GM18502 (cell line): Measurements from ENCODE around the gene CYB561.

Source experiments
- ATAC-seq: cut with Tn5 transposase; IDR thresholded peaks from one replicate; pipeline ENCODE4 v1.9.1; 2021; ENCODE audit warnings: mild to moderate bottlenecking; ENCODE audit not compliant: unreplicated experiment, poor library complexity

Gene CYB561, protein sequence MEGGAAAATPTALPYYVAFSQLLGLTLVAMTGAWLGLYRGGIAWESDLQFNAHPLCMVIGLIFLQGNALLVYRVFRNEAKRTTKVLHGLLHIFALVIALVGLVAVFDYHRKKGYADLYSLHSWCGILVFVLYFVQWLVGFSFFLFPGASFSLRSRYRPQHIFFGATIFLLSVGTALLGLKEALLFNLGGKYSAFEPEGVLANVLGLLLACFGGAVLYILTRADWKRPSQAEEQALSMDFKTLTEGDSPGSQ

DNA sequence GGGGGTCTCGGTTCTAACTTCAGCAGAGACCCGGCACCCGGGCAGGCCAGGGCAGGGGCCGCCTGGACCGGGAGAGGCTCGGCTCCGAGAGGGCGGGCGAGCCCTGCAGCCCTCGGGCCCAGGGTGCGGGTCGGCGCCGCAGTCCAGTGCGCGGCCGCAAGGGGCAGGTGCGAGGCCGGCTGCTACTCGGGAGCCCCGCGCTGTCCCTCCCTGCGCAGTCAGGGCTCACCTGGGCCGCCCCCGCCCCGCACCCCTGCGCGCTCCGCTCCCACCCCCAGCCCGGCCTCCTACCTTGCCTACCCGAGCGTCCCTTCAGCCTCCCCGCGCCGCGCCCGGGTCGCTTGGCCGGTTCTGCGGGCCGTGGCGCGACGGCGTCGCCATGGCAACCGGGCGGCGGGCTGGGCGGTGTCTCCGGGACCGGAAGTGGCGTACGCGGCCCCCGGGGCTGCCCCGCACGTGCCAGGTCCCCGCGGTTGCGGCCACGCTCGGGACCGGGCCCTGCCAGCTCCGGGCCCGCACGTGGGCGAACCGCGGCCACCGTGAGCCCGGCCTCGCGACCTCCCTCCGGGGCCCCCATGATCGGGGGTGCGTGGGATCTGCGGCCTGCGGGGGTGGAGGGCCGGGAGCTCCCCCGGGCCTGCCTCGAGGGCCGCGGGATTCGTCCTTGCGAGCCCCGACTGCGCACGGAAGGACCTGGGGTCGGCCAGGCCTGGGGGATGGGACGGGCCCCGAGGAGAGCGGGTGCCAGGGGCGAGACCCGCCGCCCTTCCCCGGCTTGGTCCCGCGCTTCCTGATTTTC is at the start of gene CYB561:
TSS of gene CYB561 (minus strand) at position 353 of the 799 bp plus-strand sequence. CDS start 8,759 bp downstream, outside the sequence.
- ATAC-seq: peak; percentile 67

DNA sequence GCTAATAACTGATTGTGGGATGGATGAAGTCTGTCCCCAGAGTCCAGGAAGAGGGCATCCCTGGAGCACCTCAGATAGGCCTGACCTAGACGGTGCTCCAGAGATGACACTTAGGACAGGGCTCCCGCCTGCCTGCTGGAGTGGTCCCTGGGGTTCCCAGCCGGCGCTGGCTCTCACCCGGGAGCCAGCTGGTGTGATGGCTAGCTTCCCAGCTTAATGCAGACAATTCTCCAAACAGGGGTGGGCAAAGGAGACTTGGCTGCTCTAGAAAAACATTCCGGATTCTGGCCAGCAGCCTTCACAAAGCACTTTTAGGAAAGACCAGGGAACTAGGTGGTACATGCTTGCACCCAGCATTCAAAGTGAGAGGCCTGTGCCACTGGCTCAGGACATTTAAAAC is 49.4 kb upstream of the CYB561 start:
- ATAC-seq: no peak

DNA sequence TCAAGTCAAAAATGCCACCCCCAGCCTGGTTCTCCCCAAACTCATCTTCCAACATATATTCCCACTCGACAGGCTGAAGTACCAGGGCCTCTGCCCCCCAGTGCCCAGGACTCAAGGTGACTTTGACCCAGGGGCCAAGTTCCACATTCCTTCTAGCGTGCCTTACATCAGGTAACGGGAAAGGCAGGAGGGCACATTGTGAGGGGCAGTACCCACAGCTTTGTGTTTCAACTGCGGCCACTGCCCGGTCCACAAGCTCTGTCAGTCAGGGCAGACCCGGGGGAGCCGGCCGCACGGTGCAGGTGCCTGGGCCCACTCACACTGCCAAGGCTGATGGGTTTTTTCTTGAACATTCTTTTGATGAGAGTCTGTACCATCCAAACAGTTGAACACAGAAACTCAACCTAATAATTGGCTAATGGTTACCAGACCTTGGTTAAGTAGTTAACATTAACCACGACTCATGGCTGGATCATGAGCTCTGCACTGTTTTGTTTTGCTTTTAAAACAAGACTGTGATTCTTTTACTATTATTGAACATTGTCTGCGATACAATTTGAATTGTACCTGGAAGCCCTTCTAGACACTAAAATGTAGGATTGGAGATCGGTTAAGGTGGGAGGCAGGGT is 48.3 kb upstream of the CYB561 start:
- ATAC-seq: no peak

DNA sequence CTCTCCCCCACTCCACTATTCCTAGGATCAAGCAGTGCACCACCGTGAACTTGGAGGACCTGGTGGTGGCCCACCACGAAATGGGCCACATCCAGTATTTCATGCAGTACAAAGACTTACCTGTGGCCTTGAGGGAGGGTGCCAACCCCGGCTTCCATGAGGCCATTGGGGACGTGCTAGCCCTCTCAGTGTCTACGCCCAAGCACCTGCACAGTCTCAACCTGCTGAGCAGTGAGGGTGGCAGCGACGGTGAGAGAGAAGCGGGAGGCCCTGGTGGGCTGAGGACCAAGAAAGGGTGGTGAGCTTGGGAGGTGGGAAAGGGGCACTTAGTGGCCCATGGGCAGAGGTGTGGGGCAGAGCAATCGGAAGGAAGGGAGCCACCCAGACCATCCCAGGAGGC is 47.3 kb upstream of the CYB561 start:
- no peak for ATAC-seq

DNA sequence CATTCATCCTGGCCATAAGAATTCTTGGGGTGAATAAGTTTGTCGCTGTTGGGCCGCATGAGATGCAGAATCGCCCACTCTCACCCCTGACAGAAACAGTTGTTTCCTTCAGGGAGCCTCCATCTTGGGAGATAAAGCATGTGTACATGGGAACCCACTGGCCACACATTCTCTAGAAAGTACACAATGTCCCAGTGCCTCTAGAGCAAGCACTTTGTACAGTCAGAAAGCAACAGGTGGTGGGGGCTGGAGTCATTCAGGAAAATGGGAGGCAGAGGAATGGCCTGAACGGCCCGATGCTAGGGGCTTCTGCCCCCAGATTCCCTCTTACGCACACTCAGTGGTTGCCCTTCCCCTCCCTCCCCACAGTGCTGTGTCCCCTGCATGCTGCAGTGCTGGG is 46.8 kb upstream of the CYB561 start:
- no peak for ATAC-seq

DNA sequence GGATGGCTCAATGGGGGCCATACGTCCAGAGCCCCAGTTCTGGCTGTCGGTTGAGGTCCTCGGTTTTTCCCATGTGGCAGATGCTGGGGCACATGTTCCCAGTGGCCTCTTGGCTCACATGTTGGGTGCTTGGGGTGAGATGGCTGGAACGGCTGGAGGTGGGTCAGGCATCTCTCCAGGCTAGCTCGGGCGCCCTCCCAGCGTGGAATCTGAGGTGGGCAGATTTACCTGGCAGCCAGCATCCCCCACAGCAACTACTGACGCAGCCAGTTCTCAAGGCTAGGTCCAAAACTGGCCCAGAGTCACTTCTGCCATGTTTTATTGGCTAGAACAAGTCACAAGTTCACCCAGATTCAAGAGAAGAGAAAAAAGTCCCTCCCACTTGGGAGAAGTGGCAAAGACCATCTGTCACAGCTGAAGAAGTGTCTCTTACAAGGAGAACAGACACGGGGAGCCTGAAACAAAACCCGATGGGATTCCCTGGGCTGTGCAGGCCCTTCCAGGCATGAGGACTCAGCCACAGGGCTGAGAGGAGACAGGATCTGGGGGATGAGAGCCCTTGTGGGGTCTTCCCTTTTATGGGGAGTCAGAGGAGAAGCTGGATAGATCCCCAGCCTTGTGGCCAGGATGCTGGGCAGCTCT is 46.0 kb upstream of the CYB561 start:
- no peak for ATAC-seq

DNA sequence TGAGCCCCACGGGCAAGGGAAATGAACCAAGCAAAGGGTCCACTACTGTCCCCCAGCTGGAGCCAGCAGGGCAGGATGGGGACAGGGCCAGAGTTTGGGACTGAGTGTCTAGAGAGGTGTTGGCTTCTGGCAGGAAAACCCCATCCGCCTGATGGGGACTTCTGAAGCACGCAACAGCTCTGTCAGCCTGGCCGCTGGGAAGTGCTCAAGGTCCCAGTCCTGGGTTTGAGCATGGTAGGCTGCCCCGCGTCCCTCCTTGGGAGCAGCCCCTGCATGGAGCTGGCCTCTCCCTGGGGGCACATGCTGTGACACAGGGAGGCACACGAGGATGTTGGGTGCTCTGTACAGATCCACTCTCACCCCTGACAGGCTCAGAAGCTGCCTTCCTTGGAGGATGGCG is 45.3 kb upstream of the CYB561 start:
- ATAC-seq: no peak

DNA sequence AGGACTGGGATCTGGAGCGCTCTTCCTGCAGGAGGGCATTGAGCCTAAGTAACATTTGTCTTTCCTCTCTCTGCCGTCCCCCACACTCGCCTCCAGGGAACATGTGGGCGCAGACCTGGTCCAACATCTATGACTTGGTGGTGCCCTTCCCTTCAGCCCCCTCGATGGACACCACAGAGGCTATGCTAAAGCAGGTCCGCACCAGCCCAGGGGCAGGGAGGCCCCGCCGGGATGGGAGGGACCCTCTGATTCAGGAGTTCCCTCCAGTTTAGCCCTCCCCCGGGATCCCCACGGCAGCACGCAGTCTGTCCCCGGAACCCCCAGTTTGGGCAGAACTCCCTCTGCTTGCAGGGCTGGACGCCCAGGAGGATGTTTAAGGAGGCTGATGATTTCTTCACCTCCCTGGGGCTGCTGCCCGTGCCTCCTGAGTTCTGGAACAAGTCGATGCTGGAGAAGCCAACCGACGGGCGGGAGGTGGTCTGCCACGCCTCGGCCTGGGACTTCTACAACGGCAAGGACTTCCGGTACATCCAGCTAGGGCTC is 44.8 kb upstream of the CYB561 start:
- ATAC-seq: no peak

DNA sequence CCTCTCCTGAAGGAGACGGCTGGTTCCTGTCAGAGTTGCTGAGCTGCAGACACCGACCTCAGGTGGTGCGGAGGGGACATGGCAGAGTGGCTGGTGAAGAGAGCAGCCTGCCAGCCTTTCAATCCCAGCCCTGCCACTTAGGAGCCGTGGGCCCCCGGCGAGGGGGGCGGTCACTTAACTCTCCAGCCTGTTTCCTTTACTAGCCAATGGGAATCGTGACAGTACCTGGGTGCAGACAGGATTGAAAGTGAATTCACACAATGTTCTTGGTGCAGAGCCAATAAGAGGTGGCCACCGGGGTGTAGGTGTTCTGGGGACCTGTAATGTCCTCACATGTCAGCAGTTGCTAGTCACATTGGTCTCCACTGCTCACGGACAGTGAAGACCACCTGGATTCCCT is 44.2 kb upstream of the CYB561 start:
- ATAC-seq: no peak

DNA sequence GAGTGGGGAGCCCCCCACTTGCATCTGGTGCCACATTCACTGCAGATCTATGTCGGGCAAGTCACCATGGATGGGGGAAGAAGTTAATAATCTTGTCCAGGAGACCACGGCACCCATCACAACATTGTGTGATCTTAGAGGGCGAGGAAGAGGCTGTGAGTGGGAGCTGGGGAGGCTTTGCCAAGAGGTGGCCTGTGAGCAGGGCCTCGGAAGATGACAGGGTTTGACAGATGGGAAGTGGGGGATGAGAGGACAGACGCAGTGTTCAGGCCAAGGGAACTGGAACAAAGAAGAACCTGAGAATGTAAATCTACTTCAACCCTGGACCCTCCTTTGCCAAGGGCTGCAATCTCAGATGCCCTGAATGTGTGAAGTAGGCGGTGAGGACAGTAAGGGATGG is 43.2 kb upstream of the CYB561 start:
- no peak for ATAC-seq

DNA sequence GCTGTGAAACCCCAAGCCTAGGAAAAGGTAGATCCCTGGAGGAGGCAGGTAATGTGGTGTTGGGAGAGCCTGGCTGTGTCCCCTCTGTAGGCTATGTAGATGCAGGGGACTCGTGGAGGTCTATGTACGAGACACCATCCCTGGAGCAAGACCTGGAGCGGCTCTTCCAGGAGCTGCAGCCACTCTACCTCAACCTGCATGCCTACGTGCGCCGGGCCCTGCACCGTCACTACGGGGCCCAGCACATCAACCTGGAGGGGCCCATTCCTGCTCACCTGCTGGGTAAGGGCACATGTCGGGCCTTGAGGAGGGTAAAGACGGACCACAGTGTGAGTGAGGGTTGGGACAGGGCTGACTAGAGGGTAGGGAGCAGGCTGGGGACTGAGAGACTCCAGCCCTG is 42.7 kb upstream of the CYB561 start:
- no peak for ATAC-seq

DNA sequence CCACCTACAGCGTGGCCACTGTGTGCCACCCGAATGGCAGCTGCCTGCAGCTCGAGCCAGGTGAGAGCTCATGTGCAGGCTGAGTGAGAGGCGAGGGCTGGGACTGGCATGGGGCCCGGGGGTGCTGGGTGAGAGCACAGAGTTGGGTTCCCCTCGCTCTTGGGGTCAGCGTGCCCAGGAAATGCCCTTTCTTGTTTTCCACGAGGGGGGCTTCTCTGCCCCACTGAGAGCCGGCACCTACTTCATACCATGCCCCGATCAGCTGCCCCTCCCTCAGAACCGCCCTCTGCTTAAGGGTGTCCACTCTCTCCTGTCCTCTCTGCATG is 40.9 kb upstream of the CYB561 start:
- no peak for ATAC-seq

DNA sequence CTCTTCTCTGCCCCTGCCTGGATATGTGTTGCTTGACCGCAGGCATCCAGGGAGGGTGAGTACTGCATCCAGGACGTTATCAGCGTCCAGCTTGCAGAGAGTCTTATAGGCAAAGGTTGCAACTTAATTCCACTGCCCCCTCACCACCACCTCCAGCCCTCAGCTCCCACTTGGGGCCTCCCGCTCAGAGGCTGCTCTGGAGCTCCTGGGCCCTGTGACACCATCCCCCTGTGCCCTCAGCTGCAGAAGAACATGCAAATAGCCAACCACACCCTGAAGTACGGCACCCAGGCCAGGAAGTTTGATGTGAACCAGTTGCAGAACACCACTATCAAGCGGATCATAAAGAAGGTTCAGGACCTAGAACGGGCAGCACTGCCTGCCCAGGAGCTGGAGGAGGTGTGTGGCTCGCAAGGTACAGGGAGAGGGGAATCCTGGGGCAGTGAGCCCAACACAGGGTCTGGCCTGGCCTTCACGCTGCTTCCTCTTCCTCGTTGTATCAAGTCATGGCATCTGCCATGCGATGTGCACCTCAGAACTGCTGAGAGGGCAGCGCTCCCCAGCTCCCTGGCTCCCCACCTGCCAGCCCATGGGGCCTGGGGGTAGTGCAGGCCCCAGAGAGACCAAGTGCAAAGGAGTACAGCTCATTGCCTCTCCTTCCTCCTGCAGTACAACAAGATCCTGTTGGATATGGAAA is 40.4 kb upstream of the CYB561 start:
- no peak for ATAC-seq

DNA sequence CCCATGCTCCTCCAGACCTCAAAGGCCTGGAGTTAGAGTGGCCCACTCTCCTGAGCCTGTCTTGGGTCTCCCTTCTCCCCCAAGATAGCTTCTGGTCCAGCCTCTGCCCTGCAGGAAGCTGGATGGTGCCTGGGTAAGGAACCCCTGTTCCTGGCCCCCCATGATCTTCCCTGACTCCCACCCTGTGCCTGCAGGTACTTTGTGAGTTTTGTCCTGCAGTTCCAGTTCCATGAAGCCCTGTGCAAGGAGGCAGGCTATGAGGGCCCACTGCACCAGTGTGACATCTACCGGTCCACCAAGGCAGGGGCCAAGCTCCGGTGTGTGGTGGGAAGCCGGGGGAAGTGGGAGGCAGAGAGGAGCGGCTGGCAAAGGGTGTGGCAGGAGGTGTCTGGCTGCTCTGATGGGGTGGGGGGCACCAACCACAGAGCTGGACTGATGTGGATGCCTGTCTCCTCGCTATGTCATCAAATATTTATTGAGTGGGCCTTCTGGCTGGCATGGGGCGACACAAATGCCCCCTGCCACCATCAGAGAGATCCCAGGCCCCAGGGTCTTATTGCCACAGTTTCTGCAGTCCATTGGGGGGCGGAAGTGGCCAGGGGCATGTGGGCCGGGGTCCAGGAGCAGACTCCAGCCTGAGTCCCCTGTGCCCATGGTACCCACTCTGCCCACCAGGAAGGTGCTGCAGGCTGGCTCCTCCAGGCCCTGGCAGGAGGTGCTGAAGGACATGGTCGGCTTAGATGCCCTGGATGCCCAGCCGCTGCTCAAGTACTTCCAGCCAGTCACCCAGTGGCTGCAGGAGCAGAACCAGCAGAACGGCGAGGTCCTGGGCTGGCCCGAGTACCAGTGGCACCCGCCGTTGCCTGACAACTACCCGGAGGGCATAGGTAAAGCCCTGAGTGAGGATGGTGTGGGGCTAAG is 37.8 kb upstream of the CYB561 start:
- ATAC-seq: no peak

DNA sequence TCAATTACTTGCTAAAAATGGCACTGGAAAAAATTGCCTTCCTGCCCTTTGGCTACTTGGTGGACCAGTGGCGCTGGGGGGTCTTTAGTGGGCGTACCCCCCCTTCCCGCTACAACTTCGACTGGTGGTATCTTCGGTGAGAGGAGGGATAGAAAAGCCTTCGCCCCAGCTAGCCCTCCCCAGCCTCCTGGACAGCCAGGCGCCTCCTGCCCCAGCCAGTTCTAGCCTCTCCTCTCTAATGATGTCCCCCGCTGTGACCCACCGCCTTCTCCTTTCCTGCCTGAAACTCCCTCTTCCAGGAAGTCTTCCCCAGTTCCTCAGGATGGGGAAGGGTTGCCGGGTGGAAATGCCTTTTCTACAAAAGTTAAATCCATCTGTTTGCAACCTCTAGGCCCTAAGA is 36.9 kb upstream of the CYB561 start:
- no peak for ATAC-seq

DNA sequence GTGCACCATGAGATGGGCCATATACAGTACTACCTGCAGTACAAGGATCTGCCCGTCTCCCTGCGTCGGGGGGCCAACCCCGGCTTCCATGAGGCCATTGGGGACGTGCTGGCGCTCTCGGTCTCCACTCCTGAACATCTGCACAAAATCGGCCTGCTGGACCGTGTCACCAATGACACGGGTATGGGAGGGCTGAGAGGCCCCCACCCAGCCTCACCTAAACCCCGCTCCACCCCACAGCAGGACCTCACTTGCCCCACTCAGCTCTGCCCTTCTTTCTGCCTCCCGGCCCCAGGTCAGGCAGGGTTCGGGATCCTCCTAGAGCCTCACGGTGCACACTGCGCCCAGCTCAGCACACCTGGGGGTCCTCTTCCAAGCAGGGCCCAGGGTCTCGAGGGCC is 36.4 kb upstream of the CYB561 start:
- ATAC-seq: no peak

DNA sequence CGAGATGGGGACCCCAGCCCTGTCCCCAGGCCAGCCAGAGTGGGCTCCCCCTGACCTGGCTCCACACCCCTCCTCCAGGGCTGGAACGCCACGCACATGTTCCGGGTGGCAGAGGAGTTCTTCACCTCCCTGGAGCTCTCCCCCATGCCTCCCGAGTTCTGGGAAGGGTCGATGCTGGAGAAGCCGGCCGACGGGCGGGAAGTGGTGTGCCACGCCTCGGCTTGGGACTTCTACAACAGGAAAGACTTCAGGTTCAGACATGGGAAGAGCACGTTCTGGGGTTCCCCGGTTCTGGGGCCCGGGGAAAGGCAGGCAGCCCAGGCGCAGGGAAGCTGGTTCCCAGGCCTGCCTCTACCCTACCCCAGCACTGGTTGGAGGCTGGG is 35.4 kb upstream of the CYB561 start:
- ATAC-seq: no peak

DNA sequence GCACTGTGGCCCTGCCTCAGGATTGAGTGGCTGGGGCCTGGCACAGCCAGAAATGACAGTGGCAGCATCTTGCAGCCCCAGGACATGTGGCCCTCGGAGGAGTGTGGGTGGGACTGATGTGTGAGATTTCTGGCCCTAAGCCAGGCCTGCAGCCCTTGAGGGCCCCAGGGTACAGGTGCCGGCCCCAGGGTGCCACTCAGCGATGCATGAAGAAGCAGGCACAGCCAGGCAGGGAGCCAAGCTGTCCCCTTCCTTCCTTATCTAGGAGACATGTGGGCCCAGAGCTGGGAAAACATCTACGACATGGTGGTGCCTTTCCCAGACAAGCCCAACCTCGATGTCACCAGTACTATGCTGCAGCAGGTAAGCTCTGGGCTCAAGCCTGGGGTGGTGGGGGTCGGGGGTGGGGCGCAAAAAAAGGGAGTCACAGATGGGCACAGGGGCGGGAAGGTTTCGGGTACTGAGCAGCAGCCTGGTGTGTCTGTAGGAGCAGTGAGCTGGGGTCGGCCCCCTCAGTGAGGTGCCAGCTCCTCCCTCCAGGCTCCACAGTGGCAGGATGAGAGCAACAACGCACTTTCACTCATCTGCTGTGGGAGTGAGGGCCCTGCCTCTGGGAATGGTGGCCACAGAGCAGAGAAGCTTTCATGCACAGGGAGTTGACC is 34.9 kb upstream of the CYB561 start:
- ATAC-seq: no peak
